GM10266 (cell line): ENCODE data around the gene BACE2.

Experiments
- DNase-seq: peaks from one replicate; pipeline ENCODE4 v3.0.0; 2012; ENCODE audit errors: extremely low spot score
- CTCF ChIP-seq: IDR thresholded peaks from 2 replicates; pipeline ENCODE4 v1.5.1; 2012; ENCODE audit warnings: mild to moderate bottlenecking, low read depth; ENCODE audit not compliant: control insufficient read depth, insufficient read depth; ENCODE audit errors: missing control alignments

The BACE2 gene

GRCh38 chr21:41317458-41317857 lies 149.5 kb downstream of the BACE2 start:
- no peak for DNase-seq
- TF ChIP-seq CTCF = no peak

GRCh38 chr21:41318218-41318617 lies 150.3 kb downstream of the BACE2 start:
- DNase-seq = no peak
- no peak for TF ChIP-seq CTCF

DNA sequence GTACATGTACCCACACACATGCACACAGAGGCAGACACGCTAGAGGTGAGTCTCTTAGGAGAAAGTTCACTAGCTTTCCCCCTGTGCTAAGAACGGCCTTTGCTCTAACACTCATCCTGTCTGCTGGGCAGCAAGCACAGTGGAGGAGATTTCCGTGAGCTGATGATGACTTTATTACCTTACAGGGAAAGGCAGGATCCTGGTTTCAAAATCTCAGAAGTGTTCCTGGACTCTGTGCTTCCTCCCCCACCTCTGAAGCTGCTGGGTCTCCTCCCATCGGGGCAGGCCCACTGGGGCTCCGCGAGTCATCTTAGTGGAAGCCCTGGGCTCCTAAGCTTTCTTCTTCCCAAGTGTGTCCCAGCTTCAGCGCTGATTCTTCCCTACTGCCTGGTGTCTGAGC lies 151.3 kb downstream of the BACE2 start:
- no peak for DNase-seq
- TF ChIP-seq CTCF = no peak

GRCh38 chr21:41321211-41321907 lies 153.4 kb downstream of the BACE2 start:
- DNase-seq = no peak
- TF ChIP-seq CTCF = no peak

DNA sequence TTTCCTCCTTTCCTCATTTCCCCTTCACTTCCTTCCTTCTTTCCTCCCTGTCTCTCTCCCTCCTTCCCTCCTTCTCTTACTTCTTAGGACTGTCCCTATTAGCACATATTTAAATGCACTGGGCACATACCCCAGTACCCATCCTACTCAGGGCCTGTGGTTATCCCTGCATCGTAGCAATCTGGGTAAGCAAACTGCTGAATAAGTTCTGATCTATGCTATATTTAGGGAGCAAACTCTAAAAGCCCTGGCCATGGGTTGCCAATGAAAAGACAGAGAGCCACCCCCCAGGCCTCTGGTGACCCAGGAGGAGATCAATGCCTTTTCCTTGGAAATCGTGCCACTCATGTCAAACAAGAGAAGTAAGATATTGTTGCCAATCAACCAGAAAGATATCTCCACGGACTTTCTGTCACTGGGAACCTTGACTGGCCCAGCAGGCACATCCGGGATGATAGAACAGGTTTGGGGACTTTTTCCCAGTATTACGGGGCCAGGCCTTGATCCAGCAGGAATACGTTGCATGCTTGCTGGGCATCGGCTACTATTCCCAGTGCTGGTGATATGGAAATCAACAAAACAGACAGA lies 154.0 kb downstream of the BACE2 start:
- no peak for DNase-seq
- no peak for TF ChIP-seq CTCF

GRCh38 chr21:41322496-41323382 lies 154.8 kb downstream of the BACE2 start:
- no peak for DNase-seq
- no peak for TF ChIP-seq CTCF

- DNase-seq = no peak
- TF ChIP-seq CTCF = no peak
These were observed 157.4 kb downstream of the BACE2 start for GRCh38 chr21:41325138-41325912.
